ENCODE data around the gene C19orf38. TPM values are rescaled to one million over a fixed set of nuclear protein-coding genes. Genes with fewer than 3 reads are reported as not detected.
"Not testable (repeated sequence)": the region's sequence is repeated elsewhere in the genome, so short reads cannot be mapped to it uniquely, and the experiment has no call there.

Gene C19orf38
- total RNA-seq, 1 donor from 2014 or later, result not detected

GRCh38 chr19:10870955-10871603 lies 22.9 kb downstream of the C19orf38 start, which contains the start of gene CARM1:
Gene CARM1 (plus strand): TSS chr19:10871553. CDS start chr19:10871703, 150 bp downstream.
- peak; percentile 34 for DNase-seq (ENCODE audit: extremely low read depth, low read depth, low spot score)

DNA sequence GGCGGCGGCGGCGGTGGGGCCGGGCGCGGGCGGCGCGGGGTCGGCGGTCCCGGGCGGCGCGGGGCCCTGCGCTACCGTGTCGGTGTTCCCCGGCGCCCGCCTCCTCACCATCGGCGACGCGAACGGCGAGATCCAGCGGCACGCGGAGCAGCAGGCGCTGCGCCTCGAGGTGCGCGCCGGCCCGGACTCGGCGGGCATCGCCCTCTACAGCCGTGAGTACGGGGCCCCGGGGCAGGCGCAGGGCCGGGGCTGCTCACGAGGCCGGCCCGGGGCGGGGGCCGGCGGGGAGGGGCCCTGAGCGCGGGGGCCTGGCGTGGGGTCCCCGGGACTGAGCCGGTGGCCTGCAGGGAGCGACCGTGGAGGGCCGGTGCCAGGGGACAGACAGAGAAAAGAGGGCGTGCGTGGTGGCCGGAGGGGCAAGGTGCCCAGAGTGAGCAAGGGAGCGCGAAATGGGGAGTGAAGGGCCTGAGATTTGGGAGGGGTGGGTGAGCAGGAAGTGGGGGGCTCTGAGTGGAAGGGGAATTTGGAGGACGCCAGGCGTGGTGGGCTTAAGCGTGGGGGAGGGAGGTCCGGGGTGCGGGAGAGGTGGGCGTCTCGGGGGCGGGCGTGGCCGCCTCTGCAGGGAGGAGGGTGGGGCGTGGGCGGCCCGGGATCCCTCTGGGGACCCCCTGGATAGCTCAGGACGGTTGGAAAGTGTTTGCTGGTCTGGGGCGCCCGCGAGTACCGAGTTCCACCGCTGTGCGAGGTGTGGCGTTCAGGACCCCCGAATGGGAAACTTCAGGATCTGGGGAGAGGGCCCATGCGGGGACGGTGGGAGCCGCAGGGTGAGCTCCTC lies 23.7 kb downstream of the C19orf38 start:
- DNase-seq (ENCODE audit: extremely low read depth, low read depth, low spot score), result no peak

- DNase-seq (ENCODE audit: extremely low read depth, low read depth, low spot score), result no peak
Observed at GRCh38 chr19:10872546-10873107, 24.4 kb downstream of the C19orf38 start.

DNA sequence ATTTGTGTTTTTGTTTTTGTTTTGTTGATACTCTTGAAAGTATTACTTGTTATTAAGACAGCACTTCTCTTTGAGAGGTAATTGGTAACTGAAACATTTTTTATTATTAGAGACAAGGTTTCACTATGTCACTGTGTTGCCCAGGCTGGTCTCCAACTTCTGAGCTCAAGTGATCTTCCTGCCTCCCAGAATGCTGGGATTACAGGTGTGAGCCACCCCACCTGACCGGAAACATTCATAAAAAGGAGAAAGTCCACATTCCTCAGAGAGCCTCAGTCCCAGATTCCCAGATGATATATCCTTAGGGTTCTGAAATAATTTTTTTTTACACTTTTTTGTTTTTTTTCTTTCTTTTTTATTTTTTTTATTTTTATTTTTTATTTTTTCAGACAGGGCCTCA lies 25.8 kb downstream of the C19orf38 start:
- DNase-seq (ENCODE audit: extremely low read depth, low read depth, low spot score), result no peak

- DNase-seq (ENCODE audit: extremely low read depth, low read depth, low spot score), result no peak
Observed at GRCh38 chr19:10876459-10877240, 28.4 kb downstream of the C19orf38 start.

GRCh38 chr19:10877608-10878007 lies 29.4 kb downstream of the C19orf38 start:
- DNase-seq (ENCODE audit: extremely low read depth, low read depth, low spot score), result not testable (repeated sequence)

- no peak for DNase-seq (ENCODE audit: extremely low read depth, low read depth, low spot score)
Observed at GRCh38 chr19:10878253-10878652, 30.0 kb downstream of the C19orf38 start.

GRCh38 chr19:10881403-10882107 lies 33.3 kb downstream of the C19orf38 start:
- no peak for DNase-seq (ENCODE audit: extremely low read depth, low read depth, low spot score)

GRCh38 chr19:10882108-10882457 lies 33.9 kb downstream of the C19orf38 start:
- DNase-seq (ENCODE audit: extremely low read depth, low read depth, low spot score), result no peak

- DNase-seq (ENCODE audit: extremely low read depth, low read depth, low spot score), result no peak
Observed at GRCh38 chr19:10884274-10884673, 36.1 kb downstream of the C19orf38 start.

DNA sequence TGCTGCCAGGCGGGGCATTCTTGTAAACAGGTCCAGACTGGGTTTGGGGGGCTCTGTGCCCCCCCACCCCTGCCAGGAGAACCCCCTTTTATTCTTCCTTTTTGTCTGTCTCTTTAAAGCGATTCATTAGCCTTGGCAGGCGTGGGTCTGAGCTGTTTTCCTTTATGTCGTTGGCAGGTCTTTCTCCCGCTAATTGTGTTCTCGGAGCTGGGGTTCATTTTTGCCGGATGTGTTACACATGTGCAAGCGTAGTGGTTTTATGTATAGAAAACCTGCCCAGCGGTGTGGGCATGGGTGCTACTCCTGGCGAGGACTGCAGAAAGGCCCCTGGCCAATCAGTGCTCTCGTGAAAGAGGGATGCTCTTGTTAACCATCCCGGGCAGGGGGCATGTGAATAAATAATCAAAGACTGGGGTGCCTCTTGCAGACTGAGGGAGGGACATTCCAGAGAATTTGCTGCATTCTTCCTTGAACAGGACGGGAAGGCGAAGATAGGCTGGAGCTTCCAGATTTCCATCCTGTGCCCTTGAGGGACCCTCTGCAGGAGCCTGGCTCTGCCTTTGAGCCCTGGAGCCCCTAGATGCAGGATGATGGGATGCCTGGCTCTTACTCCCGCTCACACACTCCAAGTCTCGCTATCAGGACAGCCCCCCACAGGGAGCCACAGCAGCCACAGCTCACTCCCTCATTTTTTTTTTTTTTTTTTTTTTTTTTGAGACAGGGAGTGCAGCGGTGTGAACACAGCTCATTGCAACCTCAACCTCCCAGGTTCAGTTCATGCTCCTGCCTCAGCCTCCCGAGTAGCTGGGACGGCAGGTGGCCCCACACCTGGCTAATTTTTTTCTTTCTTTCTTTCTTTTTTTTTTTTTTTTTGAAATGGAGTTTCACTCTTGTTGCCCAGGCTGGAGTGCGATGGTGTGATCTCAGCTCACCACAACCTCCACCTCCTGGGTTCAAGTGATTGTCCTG lies 37.3 kb downstream of the C19orf38 start:
- DNase-seq (ENCODE audit: extremely low read depth, low read depth, low spot score), result no peak

GRCh38 chr19:10887616-10888367 lies 39.6 kb downstream of the C19orf38 start:
- DNase-seq (ENCODE audit: extremely low read depth, low read depth, low spot score), result no peak

- DNase-seq (ENCODE audit: extremely low read depth, low read depth, low spot score), result no peak
Observed at GRCh38 chr19:10888421-10888866, 40.2 kb downstream of the C19orf38 start.

GRCh38 chr19:10889880-10890279 lies 41.7 kb downstream of the C19orf38 start:
- no peak for DNase-seq (ENCODE audit: extremely low read depth, low read depth, low spot score)

DNA sequence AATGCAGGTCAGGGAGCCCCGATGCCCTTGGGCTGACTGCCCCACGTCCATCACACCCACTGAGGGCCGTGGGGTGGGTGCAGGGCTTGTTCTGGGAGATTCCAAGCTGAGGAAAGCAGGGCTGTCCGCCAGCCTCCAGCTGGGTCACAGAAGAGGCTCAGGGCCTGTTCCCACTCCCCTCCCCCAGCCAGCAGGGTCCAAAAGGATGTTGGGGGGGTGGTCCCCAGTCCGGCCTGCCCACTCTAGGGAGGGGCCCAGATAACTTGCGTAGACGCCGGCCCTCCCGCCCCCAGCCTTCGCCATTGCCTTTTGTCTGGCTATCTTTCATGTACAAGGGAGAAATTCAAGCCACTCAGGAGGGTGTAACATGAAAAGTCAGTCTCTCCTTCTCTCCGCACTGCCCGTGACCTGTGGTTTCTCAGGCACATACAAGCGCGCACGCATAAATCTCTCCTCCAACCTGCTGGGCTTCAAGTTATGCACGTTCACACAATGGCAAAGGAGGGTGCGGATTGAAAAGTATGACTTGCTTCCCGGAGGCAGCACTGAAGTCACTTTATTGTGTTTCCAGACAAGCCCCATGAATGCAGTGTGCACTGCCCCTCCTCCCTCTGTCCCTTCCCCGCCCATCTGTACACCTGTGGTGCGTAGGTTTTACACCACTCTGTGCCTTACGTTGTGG lies 43.3 kb downstream of the C19orf38 start:
- no peak for DNase-seq (ENCODE audit: extremely low read depth, low read depth, low spot score)

- DNase-seq (ENCODE audit: extremely low read depth, low read depth, low spot score), result no peak
Observed at GRCh38 chr19:10892256-10892655, 44.0 kb downstream of the C19orf38 start.

DNA sequence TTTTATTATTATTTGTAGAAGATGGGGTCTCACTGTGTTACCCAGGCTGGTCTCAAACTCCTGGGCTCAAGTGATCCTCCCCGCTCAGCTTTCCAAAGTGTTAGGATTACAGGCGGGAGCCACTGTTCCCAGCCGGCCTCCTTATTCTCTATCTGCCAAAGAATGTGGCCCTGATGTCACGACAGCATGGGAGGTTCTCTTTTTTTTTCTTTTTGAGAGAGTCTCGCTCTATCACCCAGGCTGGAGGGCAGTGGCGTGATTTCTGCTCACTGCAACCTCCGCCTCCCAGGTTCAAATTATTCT lies 46.6 kb downstream of the C19orf38 start:
- no peak for DNase-seq (ENCODE audit: extremely low read depth, low read depth, low spot score)

- no peak for DNase-seq (ENCODE audit: extremely low read depth, low read depth, low spot score)
Observed at GRCh38 chr19:10895363-10895762, 47.1 kb downstream of the C19orf38 start.
